CD4-positive, alpha-beta T cell treated with Interleukin-17A for 4 hours (primary cell): ENCODE data around the gene ME1.

Source experiments
- DNase-seq: peaks from one replicate; pipeline ENCODE4 v3.0.0-alpha.2; 2020; ENCODE audit warnings: mixed read lengths

The ME1 gene

GRCh38 chr6:83183082-83183828 lies 247.6 kb downstream of the ME1 start:
- DNase-seq = no peak

- DNase-seq = no peak
Observed at GRCh38 chr6:83182114-83182513, 248.7 kb downstream of the ME1 start.

- no peak for DNase-seq
Observed at GRCh38 chr6:83180426-83180950, 250.4 kb downstream of the ME1 start.

DNA sequence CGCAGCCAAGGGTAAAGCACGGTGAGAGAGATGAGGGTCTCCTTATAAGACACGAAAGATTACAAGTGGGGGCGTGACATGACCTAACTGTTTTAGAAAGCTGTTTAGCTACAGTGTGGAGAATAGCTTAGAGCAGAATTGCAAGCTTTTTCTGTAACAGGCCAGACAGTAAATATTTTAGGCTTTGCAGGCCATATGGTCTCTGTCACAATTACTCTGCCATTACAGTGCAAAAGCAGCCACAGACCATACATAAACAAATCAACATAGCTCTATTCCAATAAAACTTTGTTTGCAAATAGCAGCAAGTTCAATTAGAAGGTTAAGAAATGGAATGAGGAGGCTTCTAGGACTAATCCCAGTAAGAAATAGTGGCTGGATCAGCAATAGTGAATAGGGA lies 254.6 kb downstream of the ME1 start:
- DNase-seq = no peak

GRCh38 chr6:83169511-83169910 lies 261.3 kb downstream of the ME1 start:
- DNase-seq = no peak

- no peak for DNase-seq
Observed at GRCh38 chr6:83169106-83169505, 261.7 kb downstream of the ME1 start.

GRCh38 chr6:83168556-83168955 lies 262.3 kb downstream of the ME1 start:
- no peak for DNase-seq

- no peak for DNase-seq
Observed at GRCh38 chr6:83167726-83168278, 263.0 kb downstream of the ME1 start.
